GM06990 (cell line): ENCODE results near the gene AGO3.

Experiments
- DNase-seq: peaks from one replicate; pipeline ENCODE4 v3.0.0-alpha.2; 2011; ENCODE audit not compliant: insufficient read length; ENCODE audit errors: extremely low read depth
- H3K27me3 ChIP-seq: replicated peaks from 2 replicates; pipeline ENCODE4 v1.6.0; 2011; ENCODE audit warnings: low read length; ENCODE audit not compliant: control insufficient read depth, insufficient read depth
- H3K36me3 ChIP-seq: 2 replicates; pipeline ENCODE4 v1.5.1; 2011; ENCODE audit warnings: low read length; ENCODE audit not compliant: control insufficient read depth, insufficient read depth
- H3K4me3 ChIP-seq: replicated peaks from 2 replicates; pipeline ENCODE4 v1.5.1; 2011; ENCODE audit warnings: low read depth, mild to moderate bottlenecking, control low read depth, low read length
- CTCF ChIP-seq: IDR thresholded peaks from 2 replicates; pipeline ENCODE4 v1.5.1; 2011; ENCODE audit warnings: low read length, control low read depth, mild to moderate bottlenecking, inconsistent platforms; ENCODE audit not compliant: insufficient read depth, poor library complexity, severe bottlenecking

AGO3 gene

GRCh38 chr1:36107394-36107793 lies 176.5 kb downstream of the AGO3 start:
- no peak for DNase-seq
- Histone ChIP-seq H3K36me3 (no peaks in the 10 kb centered on the region), H3K27me3 (no peaks in the 10 kb centered on the region), H3K4me3 (no peak overlapping the region)
- no peak for TF ChIP-seq CTCF

- no peaks in the 10 kb centered on the region; the same call in 1 of the 2 replicates for H3K27me3 ChIP-seq
- TF ChIP-seq CTCF, result no peak
- no peak for DNase-seq
- H3K4me3 ChIP-seq, result no peak overlapping the region
- H3K36me3 ChIP-seq, result no peaks in the 10 kb centered on the region
Observed at GRCh38 chr1:36108314-36108713, 177.4 kb downstream of the AGO3 start.

- no peak overlapping the region for H3K4me3 ChIP-seq
- H3K27me3 ChIP-seq, result no peaks in the 10 kb centered on the region; the same call in 1 of the 2 replicates
- no peak for DNase-seq
- H3K36me3 ChIP-seq, result no peaks in the 10 kb centered on the region
- TF ChIP-seq CTCF, result no peak
Observed at GRCh38 chr1:36109041-36109679, 178.3 kb downstream of the AGO3 start.

- Histone ChIP-seq H3K36me3 (no peaks in the 10 kb centered on the region), H3K27me3 (no peaks in the 10 kb centered on the region; the same call in 1 of the 2 replicates), H3K4me3 (no peak overlapping the region)
- no peak for DNase-seq
- no peak for TF ChIP-seq CTCF
Observed at GRCh38 chr1:36111151-36111550, 180.2 kb downstream of the AGO3 start.

GRCh38 chr1:36112823-36113222 lies 181.9 kb downstream of the AGO3 start:
- Histone ChIP-seq H3K4me3 (no peak overlapping the region), H3K27me3 (no peaks in the 10 kb centered on the region; the same call in 1 of the 2 replicates), H3K36me3 (no peaks in the 10 kb centered on the region)
- no peak for TF ChIP-seq CTCF
- no peak for DNase-seq

GRCh38 chr1:36114371-36114770 lies 183.5 kb downstream of the AGO3 start:
- Histone ChIP-seq H3K4me3 (no peak overlapping the region), H3K36me3 (no peaks in the 10 kb centered on the region), H3K27me3 (no peaks in the 10 kb centered on the region; the same call in 1 of the 2 replicates)
- DNase-seq, result no peak
- no peak for TF ChIP-seq CTCF
